ENCODE measurements around the gene CCDC88C.

CCDC88C gene

GRCh38 chr14:91303091-91303923 is 114.3 kb downstream of the CCDC88C start:
- H3K27ac ChIP-seq (ENCODE audit: low read length), result no peak overlapping the region
- H3K4me3 ChIP-seq (ENCODE audit: low read length in 2 of 2), result no peak overlapping the region
- H3K36me3 ChIP-seq (ENCODE audit: control insufficient read depth in 2 of 2, insufficient read depth in 2 of 2, low read length in 2 of 2), result peaks cover 23 to 24% of the 10 kb centered on the region in 2 donors

GRCh38 chr14:91302391-91302790 is 115.2 kb downstream of the CCDC88C start:
- no peaks in the 10 kb centered on the region for H3K27me3 ChIP-seq (ENCODE audit: control insufficient read depth in 1 of 2, insufficient read depth in 2 of 2, low read length in 2 of 2)
- H3K4me1 ChIP-seq (ENCODE audit: control insufficient read depth, insufficient read depth, low read length), result peaks cover 20% of the 10 kb centered on the region
- H3K9me3 ChIP-seq (ENCODE audit: control insufficient read depth in 2 of 2, low read length in 2 of 2), result no peaks in the 10 kb centered on the region
- H3K36me3 ChIP-seq (ENCODE audit: control insufficient read depth in 2 of 2, insufficient read depth in 2 of 2, low read length in 2 of 2), result peaks cover 15 to 17% of the 10 kb centered on the region in 2 donors
- no peak overlapping the region for H3K27ac ChIP-seq (ENCODE audit: low read length)
- no peak overlapping the region for H3K9ac ChIP-seq (ENCODE audit: low read length in 2 of 2)
- H3K4me3 ChIP-seq (ENCODE audit: low read length in 2 of 2), result no peak overlapping the region

More at GRCh38 chr14:91303091-91303923, 114.3 kb downstream of the CCDC88C start:
- Histone ChIP-seq H3K9ac (ENCODE audit: low read length in 2 of 2) (no peak overlapping the region), H3K4me1 (ENCODE audit: control insufficient read depth, insufficient read depth, low read length) (peaks cover 14% of the 10 kb centered on the region), H3K9me3 (ENCODE audit: control insufficient read depth in 2 of 2, low read length in 2 of 2) (no peaks in the 10 kb centered on the region), H3K27me3 (ENCODE audit: control insufficient read depth in 1 of 2, insufficient read depth in 2 of 2, low read length in 2 of 2) (no peaks in the 10 kb centered on the region)

- no peak overlapping the region for H3K4me3 ChIP-seq (ENCODE audit: low read length in 2 of 2)
- H3K36me3 ChIP-seq (ENCODE audit: control insufficient read depth in 2 of 2, insufficient read depth in 2 of 2, low read length in 2 of 2), result peaks cover 5 to 9% of the 10 kb centered on the region in 2 donors
- H3K27ac ChIP-seq (ENCODE audit: low read length), result no peak overlapping the region
- H3K27me3 ChIP-seq (ENCODE audit: control insufficient read depth in 1 of 2, insufficient read depth in 2 of 2, low read length in 2 of 2), result no peaks in the 10 kb centered on the region
- H3K9ac ChIP-seq (ENCODE audit: low read length in 2 of 2), result no peak overlapping the region
- no peaks in the 10 kb centered on the region for H3K9me3 ChIP-seq (ENCODE audit: control insufficient read depth in 2 of 2, low read length in 2 of 2)
- peaks cover 20% of the 10 kb centered on the region for H3K4me1 ChIP-seq (ENCODE audit: control insufficient read depth, insufficient read depth, low read length)
Measured at GRCh38 chr14:91300957-91301356, 116.7 kb downstream of the CCDC88C start.

GRCh38 chr14:91300283-91300895 is 117.2 kb downstream of the CCDC88C start:
- no peaks in the 10 kb centered on the region for H3K9me3 ChIP-seq (ENCODE audit: control insufficient read depth in 2 of 2, low read length in 2 of 2)
- H3K36me3 ChIP-seq (ENCODE audit: control insufficient read depth in 2 of 2, insufficient read depth in 2 of 2, low read length in 2 of 2), result peaks cover 2 to 5% of the 10 kb centered on the region in 2 donors
- no peaks in the 10 kb centered on the region for H3K27me3 ChIP-seq (ENCODE audit: control insufficient read depth in 1 of 2, insufficient read depth in 2 of 2, low read length in 2 of 2)
- H3K9ac ChIP-seq (ENCODE audit: low read length in 2 of 2), result no peak overlapping the region
- no peak overlapping the region for H3K4me3 ChIP-seq (ENCODE audit: low read length in 2 of 2)
- H3K4me1 ChIP-seq (ENCODE audit: control insufficient read depth, insufficient read depth, low read length), result peaks cover 20% of the 10 kb centered on the region
- no peak overlapping the region for H3K27ac ChIP-seq (ENCODE audit: low read length)

- H3K27ac ChIP-seq (ENCODE audit: low read length), result peak overlapping the region; percentile 0
- no peaks in the 10 kb centered on the region for H3K9me3 ChIP-seq (ENCODE audit: control insufficient read depth in 2 of 2, low read length in 2 of 2)
- H3K36me3 ChIP-seq (ENCODE audit: control insufficient read depth in 2 of 2, insufficient read depth in 2 of 2, low read length in 2 of 2), result peaks cover 2 to 5% of the 10 kb centered on the region in 2 donors
- H3K4me3 ChIP-seq (ENCODE audit: low read length in 2 of 2), result no peak overlapping the region
- no peaks in the 10 kb centered on the region for H3K27me3 ChIP-seq (ENCODE audit: control insufficient read depth in 1 of 2, insufficient read depth in 2 of 2, low read length in 2 of 2)
- no peak overlapping the region for H3K9ac ChIP-seq (ENCODE audit: low read length in 2 of 2)
- H3K4me1 ChIP-seq (ENCODE audit: control insufficient read depth, insufficient read depth, low read length), result peaks cover 20% of the 10 kb centered on the region
Measured at GRCh38 chr14:91299121-91300115, 118.2 kb downstream of the CCDC88C start.

- Histone ChIP-seq H3K9ac (ENCODE audit: low read length in 2 of 2) (peak overlapping the region in 1 of 2 donors; percentile 30), H3K4me3 (ENCODE audit: low read length in 2 of 2) (peak overlapping the region in 1 of 2 donors; percentile 35), H3K36me3 (ENCODE audit: control insufficient read depth in 2 of 2, insufficient read depth in 2 of 2, low read length in 2 of 2) (peaks cover 5 to 7% of the 10 kb centered on the region in 2 donors), H3K27ac (ENCODE audit: low read length) (peak overlapping the region; percentile 0), H3K4me1 (ENCODE audit: control insufficient read depth, insufficient read depth, low read length) (peaks cover 21% of the 10 kb centered on the region), H3K27me3 (ENCODE audit: control insufficient read depth in 1 of 2, insufficient read depth in 2 of 2, low read length in 2 of 2) (no peaks in the 10 kb centered on the region), H3K9me3 (ENCODE audit: control insufficient read depth in 2 of 2, low read length in 2 of 2) (no peaks in the 10 kb centered on the region)
Measured at GRCh38 chr14:91298576-91298975, 119.0 kb downstream of the CCDC88C start.

GRCh38 chr14:91297081-91297711 is 120.4 kb downstream of the CCDC88C start:
- Histone ChIP-seq H3K9me3 (ENCODE audit: control insufficient read depth in 2 of 2, low read length in 2 of 2) (no peaks in the 10 kb centered on the region), H3K9ac (ENCODE audit: low read length in 2 of 2) (no peak overlapping the region), H3K36me3 (ENCODE audit: control insufficient read depth in 2 of 2, insufficient read depth in 2 of 2, low read length in 2 of 2) (peaks cover 5 to 8% of the 10 kb centered on the region in 2 donors), H3K4me1 (ENCODE audit: control insufficient read depth, insufficient read depth, low read length) (peaks cover 18% of the 10 kb centered on the region), H3K27ac (ENCODE audit: low read length) (no peak overlapping the region), H3K27me3 (ENCODE audit: control insufficient read depth in 1 of 2, insufficient read depth in 2 of 2, low read length in 2 of 2) (no peaks in the 10 kb centered on the region), H3K4me3 (ENCODE audit: low read length in 2 of 2) (no peak overlapping the region)

- H3K36me3 ChIP-seq (ENCODE audit: control insufficient read depth in 2 of 2, insufficient read depth in 2 of 2, low read length in 2 of 2), result peaks cover 5 to 8% of the 10 kb centered on the region in 2 donors
- peaks cover 18% of the 10 kb centered on the region for H3K4me1 ChIP-seq (ENCODE audit: control insufficient read depth, insufficient read depth, low read length)
- no peaks in the 10 kb centered on the region for H3K27me3 ChIP-seq (ENCODE audit: control insufficient read depth in 1 of 2, insufficient read depth in 2 of 2, low read length in 2 of 2)
- H3K9ac ChIP-seq (ENCODE audit: low read length in 2 of 2), result no peak overlapping the region
- no peak overlapping the region for H3K4me3 ChIP-seq (ENCODE audit: low read length in 2 of 2)
- H3K9me3 ChIP-seq (ENCODE audit: control insufficient read depth in 2 of 2, low read length in 2 of 2), result no peaks in the 10 kb centered on the region
- no peak overlapping the region for H3K27ac ChIP-seq (ENCODE audit: low read length)
Measured at GRCh38 chr14:91295851-91296796, 121.5 kb downstream of the CCDC88C start.

GRCh38 chr14:91295276-91295845 is 122.3 kb downstream of the CCDC88C start:
- Histone ChIP-seq H3K27ac (ENCODE audit: low read length) (no peak overlapping the region), H3K4me3 (ENCODE audit: low read length in 2 of 2) (no peak overlapping the region), H3K27me3 (ENCODE audit: control insufficient read depth in 1 of 2, insufficient read depth in 2 of 2, low read length in 2 of 2) (no peaks in the 10 kb centered on the region), H3K9me3 (ENCODE audit: control insufficient read depth in 2 of 2, low read length in 2 of 2) (no peaks in the 10 kb centered on the region), H3K4me1 (ENCODE audit: control insufficient read depth, insufficient read depth, low read length) (peaks cover 18% of the 10 kb centered on the region), H3K36me3 (ENCODE audit: control insufficient read depth in 2 of 2, insufficient read depth in 2 of 2, low read length in 2 of 2) (peaks cover 5 to 9% of the 10 kb centered on the region in 2 donors), H3K9ac (ENCODE audit: low read length in 2 of 2) (no peak overlapping the region)
